ENCODE data around the gene LGALS7.

- TF ChIP-seq EZH2 (IDR thresholded peaks at IDR 0.05; ENCODE audit: insufficient read depth, poor library complexity, severe bottlenecking) (no peak), EZH2phosphoT487 (IDR thresholded peaks at IDR 0.05; ENCODE audit: insufficient read depth, low read depth) (no peak)
These were observed at the start of gene LGALS7 for GRCh38 chr19:38773469-38774177.
